Left ventricle myocardium inferior (tissue), 1 donor: ENCODE data around the gene GABRA1. TPM values are rescaled to one million over a fixed set of nuclear protein-coding genes. Genes with fewer than 3 reads are reported as not detected.

Experiments used
- DNase-seq: peaks from one replicate; pipeline ENCODE4 v3.0.0-alpha.2; 2020
- H3K27ac ChIP-seq: fragments of 200-600 bp; replicated peaks from 2 replicates; pipeline ENCODE4 v1.8.0; 2021
- H3K27me3 ChIP-seq: fragments of 200-600 bp; 2 replicates; pipeline ENCODE4 v1.8.0; 2021; ENCODE audit warnings: low read depth
- H3K36me3 ChIP-seq: fragments of 200-600 bp; 2 replicates; pipeline ENCODE4 v1.8.0; 2021
- H3K4me1 ChIP-seq: fragments of 200-600 bp; 2 replicates; pipeline ENCODE4 v1.8.0; 2021
- H3K4me3 ChIP-seq: fragments of 200-600 bp; 2 replicates; pipeline ENCODE4 v1.8.0; 2021; ENCODE audit warnings: mild to moderate bottlenecking, moderate library complexity
- H3K9me3 ChIP-seq: fragments of 200-600 bp; replicated peaks from 2 replicates; pipeline ENCODE4 v1.8.0; 2021
- intact Hi-C: fragments of 100-400 bp; cut with micrococcal nuclease; formaldehyde crosslinking; loops from one replicate; pipeline ENCODE4 v1.11.0; 2022
- total RNA-seq: library from RNA; stranded (reverse); fragmentation: NEBNext Ultra II Directional; extraction: Animal tissue kit (Norgen Biotek cat#: 25700); gene quantifications from one replicate; pipeline ENCODE4 v1.2.1, GENCODE V29; 2021
- TF ChIP-seq, protein P1 (sequence below): fragments of 200-600 bp; IDR thresholded peaks from 2 replicates; pipeline ENCODE4 v1.8.0; 2021; ENCODE audit warnings: antibody characterized with exemption, mild to moderate bottlenecking, borderline replicate concordance
- donor health status: DM: no; HTN: yes; CAD: no; lungs with severe emphysema.

The GABRA1 gene
- total RNA-seq, 1 donor from 2014 or later: not detected

DNA sequence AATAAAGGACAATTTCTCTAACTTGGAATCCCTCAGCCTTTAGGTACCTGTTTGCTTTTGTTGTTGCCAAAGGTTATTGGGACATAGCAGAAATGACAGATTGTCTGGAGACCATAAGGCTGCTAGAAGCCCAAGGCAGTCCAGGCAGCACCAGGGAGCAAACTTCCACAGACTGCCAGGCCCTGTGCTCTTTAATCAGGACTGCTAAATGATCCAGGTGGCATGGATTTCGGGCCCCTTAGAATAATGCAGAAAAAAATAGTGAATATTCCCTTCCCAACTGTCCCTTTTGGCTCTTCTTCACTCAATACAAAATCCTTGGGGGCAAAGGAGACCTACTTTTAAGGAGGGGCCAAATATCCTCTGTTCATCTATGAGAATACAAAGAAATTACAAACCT, 73.9 kb downstream of the GABRA1 start:
- Histone ChIP-seq H3K36me3 (no peaks in the 10 kb centered on the region), H3K4me3 (no peak overlapping the region), H3K27ac (no peak overlapping the region), H3K9me3 (no peaks in the 10 kb centered on the region), H3K4me1 (no peaks in the 10 kb centered on the region), H3K27me3 (no peaks in the 10 kb centered on the region)
- no peak for DNase-seq
- TF ChIP-seq, protein P1, sequence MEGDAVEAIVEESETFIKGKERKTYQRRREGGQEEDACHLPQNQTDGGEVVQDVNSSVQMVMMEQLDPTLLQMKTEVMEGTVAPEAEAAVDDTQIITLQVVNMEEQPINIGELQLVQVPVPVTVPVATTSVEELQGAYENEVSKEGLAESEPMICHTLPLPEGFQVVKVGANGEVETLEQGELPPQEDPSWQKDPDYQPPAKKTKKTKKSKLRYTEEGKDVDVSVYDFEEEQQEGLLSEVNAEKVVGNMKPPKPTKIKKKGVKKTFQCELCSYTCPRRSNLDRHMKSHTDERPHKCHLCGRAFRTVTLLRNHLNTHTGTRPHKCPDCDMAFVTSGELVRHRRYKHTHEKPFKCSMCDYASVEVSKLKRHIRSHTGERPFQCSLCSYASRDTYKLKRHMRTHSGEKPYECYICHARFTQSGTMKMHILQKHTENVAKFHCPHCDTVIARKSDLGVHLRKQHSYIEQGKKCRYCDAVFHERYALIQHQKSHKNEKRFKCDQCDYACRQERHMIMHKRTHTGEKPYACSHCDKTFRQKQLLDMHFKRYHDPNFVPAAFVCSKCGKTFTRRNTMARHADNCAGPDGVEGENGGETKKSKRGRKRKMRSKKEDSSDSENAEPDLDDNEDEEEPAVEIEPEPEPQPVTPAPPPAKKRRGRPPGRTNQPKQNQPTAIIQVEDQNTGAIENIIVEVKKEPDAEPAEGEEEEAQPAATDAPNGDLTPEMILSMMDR: no peak
- intact Hi-C loops: no loop called here

DNA sequence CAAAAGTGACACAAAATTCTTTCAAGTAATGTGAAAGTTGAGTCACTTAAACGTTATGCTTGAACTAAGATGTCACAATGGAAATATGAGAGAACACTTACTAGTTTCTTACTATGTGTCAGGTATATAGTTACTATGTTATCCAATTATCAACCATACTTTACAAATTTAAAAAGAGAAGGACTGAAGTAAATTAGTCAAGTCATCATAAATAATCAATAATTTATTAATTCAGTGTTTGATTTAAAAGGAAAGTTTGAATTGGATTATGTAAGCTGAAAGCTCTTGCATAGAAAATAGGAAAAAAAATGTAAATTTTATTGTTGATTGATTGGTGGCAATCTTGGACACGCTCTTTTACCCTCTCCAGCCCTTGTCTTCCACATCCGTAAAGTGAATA, 76.3 kb downstream of the GABRA1 start:
- TF ChIP-seq, protein P1: no peak
- H3K4me3 ChIP-seq: no peak overlapping the region

DNA sequence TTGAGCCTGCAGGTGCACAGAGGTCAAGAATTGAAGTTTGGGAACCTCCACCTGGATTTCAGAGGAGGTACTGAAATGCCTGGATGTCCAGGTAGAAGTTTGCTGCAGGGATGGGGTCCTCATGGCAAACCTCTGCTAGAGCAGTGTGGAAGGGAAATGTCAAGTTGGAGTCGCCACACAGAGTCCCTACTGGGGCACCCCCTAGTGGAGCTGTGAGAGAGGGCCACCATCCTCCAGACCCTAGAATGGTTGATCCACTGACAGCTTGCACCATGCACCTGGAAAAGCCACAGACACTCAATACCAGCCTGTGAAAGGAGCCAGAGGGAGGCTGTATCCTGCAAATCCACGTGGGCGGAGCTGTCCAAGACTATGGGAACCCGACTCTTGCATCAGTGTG, 78.0 kb downstream of the GABRA1 start:
- Histone ChIP-seq H3K36me3 (no peaks in the 10 kb centered on the region), H3K9me3 (no peaks in the 10 kb centered on the region), H3K27ac (no peak overlapping the region), H3K27me3 (no peaks in the 10 kb centered on the region), H3K4me1 (no peaks in the 10 kb centered on the region), H3K4me3 (no peak overlapping the region)
- DNase-seq: no peak
- TF ChIP-seq, protein P1: no peak
- intact Hi-C loops: no loop called here

More for the DNA sequence above, 76.3 kb downstream of the GABRA1 start:
- no peak for DNase-seq
- Histone ChIP-seq H3K27ac (no peak overlapping the region), H3K4me1 (no peaks in the 10 kb centered on the region), H3K9me3 (no peaks in the 10 kb centered on the region), H3K36me3 (no peaks in the 10 kb centered on the region), H3K27me3 (no peaks in the 10 kb centered on the region)
- intact Hi-C loops: no loop called here

DNA sequence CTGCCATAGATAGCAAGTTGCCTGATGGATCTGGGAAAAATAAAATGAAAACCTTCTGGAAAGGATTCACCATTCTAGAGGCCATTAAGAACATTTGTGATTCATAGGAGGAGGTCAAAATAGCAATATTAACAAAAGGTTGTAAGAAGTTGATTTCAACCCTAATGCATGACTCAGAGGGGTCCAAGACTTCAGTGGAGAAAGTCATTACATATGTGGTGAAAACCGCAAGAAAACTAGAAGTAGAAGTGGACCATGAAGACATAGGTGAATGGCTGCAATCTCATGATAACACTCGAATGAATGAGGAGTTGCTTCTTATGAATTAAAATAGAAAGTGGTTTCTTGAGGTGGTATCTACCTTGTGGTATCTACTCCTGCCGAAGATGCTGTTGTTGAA, 86.6 kb downstream of the GABRA1 start:
- Histone ChIP-seq H3K4me3 (no peak overlapping the region), H3K4me1 (no peaks in the 10 kb centered on the region), H3K27ac (no peak overlapping the region), H3K27me3 (no peaks in the 10 kb centered on the region), H3K36me3 (no peaks in the 10 kb centered on the region), H3K9me3 (peaks cover 10% of the 10 kb centered on the region)
- intact Hi-C loops: no loop called here
- TF ChIP-seq, protein P1: no peak
- DNase-seq: no peak

DNA sequence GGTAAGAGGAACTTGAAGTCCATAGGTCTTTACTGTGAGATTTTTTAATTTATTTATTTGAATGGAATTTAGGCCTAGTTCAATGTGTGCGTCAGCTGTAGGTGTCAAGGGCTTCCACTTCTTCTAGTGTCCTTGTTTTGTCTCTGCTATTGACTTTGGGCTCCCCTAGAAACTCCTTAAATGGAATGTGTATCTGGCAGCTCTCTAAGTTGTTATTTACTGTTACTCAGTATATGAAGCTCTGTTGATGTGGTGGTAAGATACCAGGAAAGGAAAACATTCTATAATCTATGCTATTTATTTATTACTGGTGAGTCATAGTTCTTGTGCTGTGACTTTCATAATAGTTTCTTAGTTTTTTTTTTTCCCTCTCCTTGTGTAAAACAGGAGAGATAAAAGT, 97.1 kb downstream of the GABRA1 start:
- H3K36me3 ChIP-seq: no peaks in the 10 kb centered on the region
- no peaks in the 10 kb centered on the region for H3K4me1 ChIP-seq
- DNase-seq: no peak
- no peak overlapping the region for H3K27ac ChIP-seq
- intact Hi-C loops: no loop called here
- TF ChIP-seq, protein P1: no peak
- peaks cover 6% of the 10 kb centered on the region for H3K9me3 ChIP-seq
- H3K4me3 ChIP-seq: no peak overlapping the region
- no peaks in the 10 kb centered on the region for H3K27me3 ChIP-seq

DNA sequence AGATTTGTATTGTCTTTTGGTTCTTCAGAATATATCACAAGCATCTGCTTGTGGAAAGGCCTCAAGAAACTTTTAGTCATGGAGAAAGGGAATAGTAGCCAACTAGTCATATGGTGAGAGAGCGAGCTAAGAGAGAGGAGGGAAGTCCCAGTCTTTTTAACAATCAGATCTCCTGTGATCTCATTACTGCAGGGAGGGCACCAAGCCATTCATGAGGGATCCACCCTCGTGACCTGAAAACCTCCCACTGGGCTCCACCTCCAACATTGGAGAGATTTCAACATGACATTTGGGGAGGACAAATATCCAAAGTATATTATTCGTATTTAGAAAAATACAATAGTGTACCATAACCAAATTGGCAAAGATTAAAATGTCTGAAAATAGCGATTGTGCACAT, 99.0 kb downstream of the GABRA1 start:
- H3K9me3 ChIP-seq: no peaks in the 10 kb centered on the region
- H3K4me3 ChIP-seq: no peak overlapping the region
- H3K27ac ChIP-seq: no peak overlapping the region
- no peaks in the 10 kb centered on the region for H3K4me1 ChIP-seq
- DNase-seq: no peak
- TF ChIP-seq, protein P1: no peak
- intact Hi-C loops: no loop called here
- H3K27me3 ChIP-seq: no peaks in the 10 kb centered on the region
- H3K36me3 ChIP-seq: no peaks in the 10 kb centered on the region
